MCF 10A (cell line): ENCODE data around the gene ABHD12B. TPM values are rescaled to one million over a fixed set of nuclear protein-coding genes. Genes with fewer than 3 reads are reported as not detected.

Experiments used
- BruUV-seq: library from RNA; stranded (reverse); fragments of 400-500 nt; replicated peaks from 2 replicates; lab custom pipeline; 2021; lab: Mats Ljungman, UMichigan
- CTCF ChIA-PET: fragments of 300-600 bp; sonication (Branson Sonifier 250); formaldehyde crosslinking; extraction: SDS; loops from one replicate; lab custom pipeline; 2021; ENCODE audit warnings: antibody characterized with exemption, inconsistent platforms; lab: Yijun Ruan, JAX
- POLR2A ChIA-PET: fragments of 300-600, 350-650 bp; sonication (Branson Sonifier 250); formaldehyde crosslinking; extraction: SDS; loops from one replicate; lab custom pipeline; 2020; ENCODE audit warnings: antibody characterized with exemption, inconsistent platforms; lab: Yijun Ruan, JAX
- DNase-seq: peaks from one replicate; pipeline ENCODE4 v3.0.0-alpha.2; 2018; ENCODE audit not compliant: unreplicated experiment
- H3K27ac Mint-ChIP-seq: one replicate; pipeline ENCODE4 v1.8.0; 2022; ENCODE audit warnings: mild to moderate bottlenecking, low read depth, mixed read lengths; ENCODE audit not compliant: unreplicated experiment
- H3K27me3 Mint-ChIP-seq: one replicate; pipeline ENCODE4 v1.8.0; 2022; ENCODE audit warnings: mixed read lengths; ENCODE audit not compliant: insufficient read depth, unreplicated experiment
- H3K36me3 Mint-ChIP-seq: one replicate; pipeline ENCODE4 v1.8.0; 2022; ENCODE audit warnings: mild to moderate bottlenecking, moderate library complexity, mixed read lengths; ENCODE audit not compliant: insufficient read depth, unreplicated experiment
- H3K4me1 Mint-ChIP-seq: one replicate; pipeline ENCODE4 v1.8.0; 2022; ENCODE audit warnings: mixed read lengths; ENCODE audit not compliant: insufficient read depth, unreplicated experiment
- H3K4me3 Mint-ChIP-seq: one replicate; pipeline ENCODE4 v1.8.0; 2022; ENCODE audit warnings: mild to moderate bottlenecking, moderate library complexity, mixed read lengths; ENCODE audit not compliant: unreplicated experiment
- H3K9me3 Mint-ChIP-seq: one replicate; pipeline ENCODE4 v1.8.0; 2022; ENCODE audit warnings: mixed read lengths; ENCODE audit not compliant: unreplicated experiment
- CTCF ChIP-seq: fragments of 200-600 bp; IDR thresholded peaks from one replicate; pipeline ENCODE4 v1.8.0; 2022; ENCODE audit warnings: antibody characterized with exemption, mild to moderate bottlenecking; ENCODE audit not compliant: unreplicated experiment
- intact Hi-C: fragments of 100-400 bp; cut with micrococcal nuclease; formaldehyde crosslinking; loops from 2 replicates; pipeline ENCODE4 v1.14.1; 2022
- total RNA-seq: library from RNA; stranded (reverse); gene quantifications from 2 replicates; pipeline ENCODE4 v1.2.3, GENCODE V29; 2022

ABHD12B gene
- total RNA-seq, 1 experiment from 2014 or later: not detected

GRCh38 chr14:50864237-50864636 lies 7.6 kb upstream of the ABHD12B start:
- BruUV-seq: no TSS peak
- DNase-seq: no peak
- intact Hi-C loops: loop anchor here (10.0 kb wide), 1 partner anchor 249 kb away; no protein-coding TSS in a partner anchor
- ChIA-PET POLR2A (interaction anchor here (0.8 kb wide), 1 partner anchor 50 kb away, joined by 3 read pairs; no protein-coding TSS in a partner anchor), CTCF (interaction anchor here (0.6 to 10.2 kb wide), 4 partner anchors 13 to 985 kb away, joined by 3 to 101 read pairs (median 3); no protein-coding TSS in a partner anchor)
- Mint-ChIP-seq H3K9me3 (no peaks in the 10 kb centered on the region), H3K36me3 (no peaks in the 10 kb centered on the region), H3K4me1 (no peaks in the 10 kb centered on the region), H3K4me3 (no peak overlapping the region), H3K27ac (no peak overlapping the region), H3K27me3 (peaks cover 13% of the 10 kb centered on the region)
- no peak for TF ChIP-seq CTCF

- no peak for DNase-seq
- no peaks in the 10 kb centered on the region for H3K4me1 Mint-ChIP-seq
- ChIA-PET POLR2A (no interaction called here), CTCF (interaction anchor here (0.6 to 10.2 kb wide), 3 partner anchors 20 to 90 kb away, joined by 3 to 101 read pairs (median 3); no protein-coding TSS in a partner anchor)
- no peak for TF ChIP-seq CTCF
- no peaks in the 10 kb centered on the region for H3K9me3 Mint-ChIP-seq
- H3K4me3 Mint-ChIP-seq: no peak overlapping the region
- H3K27ac Mint-ChIP-seq: no peak overlapping the region
- no peaks in the 10 kb centered on the region for H3K36me3 Mint-ChIP-seq
- intact Hi-C loops: loop anchor here (10.0 kb wide), 1 partner anchor 250 kb away; no protein-coding TSS in a partner anchor
- H3K27me3 Mint-ChIP-seq: peaks cover 15% of the 10 kb centered on the region
- BruUV-seq: no TSS peak
These were observed 6.9 kb upstream of the ABHD12B start for GRCh38 chr14:50864946-50865345.

GRCh38 chr14:50865391-50866076 lies 6.3 kb upstream of the ABHD12B start:
- Mint-ChIP-seq H3K27me3 (peaks cover 21% of the 10 kb centered on the region), H3K4me3 (no peak overlapping the region), H3K36me3 (no peaks in the 10 kb centered on the region), H3K4me1 (peaks cover 4% of the 10 kb centered on the region), H3K27ac (no peak overlapping the region), H3K9me3 (no peaks in the 10 kb centered on the region)
- intact Hi-C loops: loop anchor here (10.0 kb wide), 1 partner anchor 251 kb away; no protein-coding TSS in a partner anchor
- ChIA-PET CTCF (interaction anchor here (0.5 to 10.2 kb wide), 4 partner anchors 9 to 90 kb away, joined by 3 to 101 read pairs (median 4); no protein-coding TSS in a partner anchor), POLR2A (no interaction called here)
- no TSS peak for BruUV-seq
- DNase-seq: no peak
- no peak for TF ChIP-seq CTCF

- intact Hi-C loops: no loop called here
- TF ChIP-seq CTCF: no peak
- Mint-ChIP-seq H3K4me1 (peaks cover 6% of the 10 kb centered on the region), H3K9me3 (no peaks in the 10 kb centered on the region), H3K27me3 (peaks cover 49% of the 10 kb centered on the region), H3K4me3 (no peak overlapping the region), H3K36me3 (no peaks in the 10 kb centered on the region), H3K27ac (no peak overlapping the region)
- no TSS peak for BruUV-seq
- CTCF ChIA-PET: interaction anchor here (0.5 to 3.5 kb wide), 3 partner anchors 11 to 910 kb away, joined by 3 to 16 read pairs (median 3); no protein-coding TSS in a partner anchor
- no peak for DNase-seq
- POLR2A ChIA-PET: interaction anchor here (1.1 kb wide), 1 partner anchor 12 kb away, joined by 4 read pairs; no protein-coding TSS in a partner anchor
These were observed 625 bp upstream of the ABHD12B start for GRCh38 chr14:50871228-50871627.
